Left colon (tissue), 2 donors: ENCODE measurements around the gene CHURC1. TPM values are rescaled to one million over a fixed set of nuclear protein-coding genes. Genes with fewer than 3 reads are reported as not detected.

Experiments
- ATAC-seq: fragments of 200-7000 bp; cut with Tn5 transposase; one replicate; pipeline ENCODE4 v1.9.1; 2020; ENCODE audit warnings: mild to moderate bottlenecking, moderate library complexity
- DNase-seq, 2 donors: peaks; one replicate each; pipeline ENCODE4 v3.0.0-alpha.2; 2020
- intact Hi-C, 2 donors: fragments of 100-400 bp; cut with DNase I in 1 of 2; cut with micrococcal nuclease in 1 of 2; formaldehyde crosslinking; loops; one replicate each; pipeline versions ENCODE4 v1.11.2 to v1.14.0; 2022; cut with DNase I, micrococcal nuclease
- total RNA-seq, 2 donors: library from RNA; stranded (reverse); fragmentation: NEBNext Ultra II Directional; extraction: Animal tissue kit (Norgen Biotek cat#: 25700); gene quantifications; one replicate each; pipeline ENCODE4 v1.2.1, GENCODE V29; 2021
- donor health status: DM: no; HTN: no; CAD: no.
- donor health status: DM: yes; HTN: yes; CAD: no.

The CHURC1 gene
- total RNA-seq, 2 donors from 2014 or later, result 48.6 to 50.8 TPM

DNA sequence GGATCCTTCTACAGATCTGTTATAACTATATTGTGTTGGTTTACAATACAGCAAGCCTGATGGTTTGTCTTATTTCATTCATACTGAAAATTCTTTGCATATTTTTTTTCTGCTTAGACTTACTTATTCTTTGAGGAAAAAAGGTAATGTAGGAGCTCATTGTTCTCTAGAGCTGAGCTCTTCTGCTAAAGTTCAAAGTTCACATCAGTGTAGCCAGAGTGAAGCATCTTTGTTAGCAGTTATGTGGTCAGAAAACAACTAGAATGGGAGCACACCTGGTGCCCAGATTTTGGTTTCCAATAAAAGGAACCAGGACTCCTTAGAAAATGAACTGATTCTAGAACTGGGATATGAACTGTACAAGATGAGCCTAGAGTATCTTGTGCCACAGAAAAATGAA, 18.0 kb downstream of the CHURC1 start:
- DNase-seq (no peak), ATAC-seq (no peak)
- intact Hi-C loops, result no loop called here

DNA sequence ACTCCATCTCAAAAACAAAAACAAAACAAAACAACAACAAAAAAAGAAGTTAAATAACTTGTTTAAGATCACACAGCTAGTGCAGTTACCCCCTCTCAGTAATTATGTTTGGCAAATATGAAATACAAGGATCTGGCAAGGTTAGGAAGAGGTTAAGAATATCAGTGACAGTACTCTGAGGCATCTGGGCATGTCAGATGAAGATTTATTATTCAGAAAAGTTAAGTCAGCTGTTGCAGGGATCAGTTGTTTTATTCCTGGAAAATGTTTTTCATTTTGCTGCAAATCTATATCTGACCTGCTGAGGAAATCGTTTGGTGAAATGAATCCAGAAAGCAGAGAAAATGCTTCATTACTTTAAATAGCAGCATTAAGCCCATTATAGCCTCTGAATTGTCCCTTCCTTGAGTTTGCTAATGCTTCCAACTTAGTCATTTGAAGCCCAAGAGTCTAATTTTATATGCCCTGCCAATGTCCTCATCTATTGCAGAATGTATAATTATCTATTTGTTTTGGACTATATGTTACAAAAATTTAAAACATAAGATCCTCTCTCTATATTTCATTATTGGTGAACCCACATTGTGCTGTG, 20.2 kb downstream of the CHURC1 start:
- DNase-seq (no peak), ATAC-seq (no peak)
- intact Hi-C loops, result no loop called here

DNA sequence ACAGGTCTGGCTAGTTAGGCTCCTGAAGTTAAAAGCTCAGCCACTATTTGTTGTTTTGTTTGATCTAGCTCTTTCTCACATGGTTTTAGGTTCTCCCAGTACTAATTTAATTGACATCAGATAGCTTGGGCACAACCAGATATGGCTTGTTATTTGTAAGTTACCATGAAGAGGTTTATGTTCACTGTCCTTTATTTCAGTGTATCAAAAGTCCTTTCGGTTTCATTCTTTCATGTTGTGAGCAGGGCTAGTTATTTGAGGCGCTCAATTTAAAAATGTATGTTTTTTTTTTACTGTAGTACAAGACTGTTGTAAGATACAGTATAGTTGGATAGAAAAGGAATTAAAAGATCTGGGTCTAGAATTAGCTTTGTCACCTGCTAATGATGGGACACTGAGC, 21.3 kb downstream of the CHURC1 start:
- ATAC-seq, result no peak
- no peak for DNase-seq
- intact Hi-C loops, result no loop called here

DNA sequence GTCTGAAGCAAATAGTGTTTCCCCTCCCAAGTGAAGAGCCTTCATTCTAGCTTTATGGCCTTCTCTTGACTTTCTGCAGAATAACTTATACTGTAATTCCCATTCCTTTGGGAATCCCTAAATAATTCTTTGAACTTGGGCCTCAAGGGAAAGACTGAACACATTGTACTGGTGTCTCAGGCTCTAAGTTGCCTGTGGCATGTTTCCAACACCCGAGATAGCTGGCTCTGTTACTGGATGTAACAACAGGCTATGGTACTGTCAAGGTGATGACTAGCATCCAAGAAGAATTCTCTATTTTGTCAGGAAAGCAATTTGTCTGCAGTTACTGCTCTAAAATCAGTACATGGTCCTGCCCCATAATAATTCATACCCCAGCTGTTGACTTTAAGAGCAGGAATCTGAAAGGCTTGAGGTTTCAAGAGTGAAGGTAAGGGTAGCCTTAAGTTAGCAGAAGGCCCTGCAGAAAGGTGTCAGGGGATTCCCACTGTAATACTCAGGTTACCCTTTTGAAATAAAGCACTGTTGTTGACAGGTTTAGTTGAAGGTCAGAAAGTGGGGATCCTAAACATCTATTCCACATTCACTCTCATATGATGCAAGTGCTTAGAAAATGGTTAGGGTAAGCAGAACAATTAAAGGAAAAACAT, 23.0 kb downstream of the CHURC1 start:
- no peak for ATAC-seq
- intact Hi-C loops, result no loop called here
- no peak for DNase-seq

DNA sequence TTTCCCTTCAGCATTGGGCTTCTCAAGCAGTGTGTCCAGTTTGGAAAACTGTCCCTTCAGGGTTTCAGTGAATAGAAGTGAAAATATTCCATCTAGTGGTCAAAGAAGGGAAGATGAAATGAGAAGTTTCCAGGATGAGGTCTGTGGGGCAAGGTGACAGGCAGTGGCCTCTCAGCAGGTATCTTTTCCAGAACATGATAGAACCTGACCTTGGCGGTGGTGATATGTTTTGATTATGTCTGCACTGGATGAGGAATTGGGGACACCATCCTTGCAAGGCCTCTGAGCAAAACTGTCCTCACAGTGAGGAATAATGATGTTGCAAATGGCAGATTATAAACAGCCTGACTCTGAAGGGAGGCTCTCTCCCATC, 23.6 kb downstream of the CHURC1 start:
- intact Hi-C loops, result no loop called here
- DNase-seq, result no peak
- peak; percentile 9 for ATAC-seq

DNA sequence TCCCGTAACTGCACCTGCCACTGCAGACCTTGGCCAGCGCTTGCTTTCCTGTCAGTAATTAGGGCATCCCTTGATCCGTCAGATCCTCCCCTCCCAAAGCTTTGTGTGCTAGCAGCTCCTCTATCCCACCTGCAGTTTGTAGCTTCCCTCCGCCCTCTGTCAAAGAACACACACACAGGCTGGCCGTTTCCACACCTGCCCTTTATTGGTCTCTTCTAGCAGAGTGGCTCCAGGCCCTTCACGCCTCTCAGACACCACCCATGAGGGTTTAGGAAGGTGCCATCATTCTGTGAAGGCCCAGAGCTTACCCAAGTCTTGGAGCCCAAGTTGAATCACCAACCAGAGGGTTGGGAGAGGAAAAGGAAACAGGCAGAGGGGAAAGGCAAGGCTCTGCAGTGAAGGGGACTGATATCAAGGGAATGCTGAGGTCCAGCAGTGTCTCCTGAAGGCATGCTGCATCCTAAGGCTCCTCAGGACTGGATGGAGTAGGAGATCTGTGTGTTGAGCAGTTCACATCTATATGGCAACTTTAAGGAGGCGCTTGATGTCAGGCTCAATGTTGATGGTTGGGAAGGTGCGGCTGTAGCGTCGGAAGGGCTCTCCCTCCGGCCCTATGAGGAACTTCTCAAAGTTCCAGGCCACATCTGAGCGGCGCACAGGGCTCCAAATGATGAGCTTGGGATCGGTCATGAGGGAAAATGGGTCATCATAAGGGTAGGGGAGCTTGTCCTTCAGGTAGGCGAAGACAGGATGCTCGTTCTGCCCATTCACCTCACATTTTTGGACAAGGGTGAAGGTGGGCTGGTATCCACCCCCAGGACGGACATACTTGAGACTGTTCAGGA, 24.9 kb downstream of the CHURC1 start:
- peak; percentile 17 for ATAC-seq
- peak; percentile 49 to 66 for DNase-seq
- intact Hi-C loops, result no loop called here

DNA sequence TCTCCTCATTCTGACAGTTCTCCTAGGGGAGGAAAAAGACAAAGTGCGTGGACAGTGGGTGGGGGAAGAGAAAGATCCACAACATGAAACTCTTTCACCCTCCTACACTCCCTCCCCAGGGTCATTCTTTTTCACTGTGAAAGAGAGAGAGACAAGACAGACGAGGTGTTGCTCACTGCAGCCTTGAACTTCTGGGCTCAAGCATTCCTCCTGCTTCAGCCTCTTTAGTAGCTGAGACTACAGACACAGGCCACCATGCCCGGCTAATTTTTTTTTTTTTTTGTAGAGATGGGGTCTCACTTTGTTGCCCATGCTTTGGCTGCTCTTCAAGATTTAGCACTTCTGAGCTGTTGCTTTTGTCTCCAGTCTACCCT, 25.5 kb downstream of the CHURC1 start:
- intact Hi-C loops, result no loop called here
- DNase-seq (no peak), ATAC-seq (no peak)

DNA sequence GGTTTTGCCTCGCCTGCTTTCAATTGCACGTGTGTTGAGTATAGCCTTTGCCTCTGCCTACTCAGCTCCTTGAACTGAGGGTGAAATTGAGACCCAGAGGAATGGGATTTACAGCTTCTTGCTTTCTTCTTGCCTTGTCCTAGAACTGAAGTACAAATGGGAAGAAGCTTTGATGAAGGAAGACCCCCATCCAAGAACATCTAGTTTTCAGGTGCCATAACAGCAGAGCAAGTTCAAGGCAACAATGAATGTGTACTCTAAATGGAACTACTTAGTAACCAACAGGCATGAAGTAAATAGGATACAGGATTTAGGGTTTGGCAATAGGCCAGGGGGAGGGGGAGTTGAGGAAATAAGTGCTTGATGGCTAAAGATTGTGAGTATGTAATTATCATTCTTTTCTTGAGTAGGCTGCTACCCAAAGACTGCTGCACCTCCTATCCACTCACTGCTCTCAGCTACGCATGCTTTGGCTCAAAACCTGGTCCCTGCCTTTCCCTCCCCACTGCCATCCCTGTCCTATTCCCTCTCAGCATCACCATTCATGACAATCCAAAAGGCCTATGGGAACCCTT, 26.2 kb downstream of the CHURC1 start:
- DNase-seq (no peak), ATAC-seq (no peak)
- intact Hi-C loops, result no loop called here

DNA sequence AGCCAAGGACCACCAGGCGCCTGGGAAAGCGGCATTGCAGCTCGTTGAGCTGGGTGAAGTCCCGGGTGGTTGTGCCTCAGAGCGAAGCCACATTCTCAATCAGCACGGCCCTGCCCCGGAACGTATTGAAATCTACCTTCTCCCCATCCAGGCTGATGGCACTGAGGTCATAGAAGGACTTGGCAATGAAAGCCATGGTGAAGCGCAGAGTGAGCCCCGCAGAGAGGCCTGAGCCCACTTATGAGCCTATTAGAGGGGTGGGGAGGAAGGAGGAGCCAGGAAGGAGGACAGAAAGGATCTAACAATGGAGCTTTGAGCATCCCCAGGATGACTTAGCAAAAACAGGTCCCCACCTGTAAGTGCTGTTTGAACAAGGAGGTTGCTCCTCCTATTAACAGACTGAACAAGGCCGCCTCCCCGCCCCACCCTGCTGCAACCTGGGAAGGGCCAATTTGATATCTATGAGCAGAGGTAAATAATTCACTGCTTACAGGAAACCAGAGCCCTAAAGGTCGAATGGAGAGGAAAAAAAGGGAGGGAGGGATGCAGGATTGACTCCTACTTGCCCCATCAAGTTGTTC, 28.4 kb downstream of the CHURC1 start, which contains the start of gene GPX2:
Gene GPX2, minus strand, starts transcription at position 215 of the 581 bp plus-strand sequence. Its CDS starts 19 bp downstream, at position 196.
- ATAC-seq (peak; percentile 75), DNase-seq (peak; percentile 85 to 94)
- intact Hi-C loops, result no loop called here

DNA sequence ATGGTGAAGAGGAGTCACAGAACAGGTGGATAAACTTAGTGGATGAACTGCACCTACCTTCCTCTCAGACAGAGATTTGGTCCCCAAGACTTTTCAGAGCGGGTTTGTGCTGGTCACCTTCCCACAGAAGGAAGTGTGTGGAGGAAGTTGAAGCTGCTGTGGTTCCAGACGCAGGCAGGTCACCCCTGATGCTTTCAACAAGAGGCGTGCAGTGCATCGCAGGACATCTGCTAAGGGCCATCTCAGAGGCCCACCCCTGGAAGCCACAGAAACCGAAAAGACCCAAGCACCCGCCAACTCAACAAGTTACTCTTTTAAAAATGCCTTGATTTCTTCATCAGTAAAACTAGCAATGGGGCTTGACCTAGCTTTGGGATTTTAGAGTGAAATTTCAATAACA, 29.3 kb downstream of the CHURC1 start:
- ATAC-seq (no peak), DNase-seq (no peak)
- intact Hi-C loops, result no loop called here

DNA sequence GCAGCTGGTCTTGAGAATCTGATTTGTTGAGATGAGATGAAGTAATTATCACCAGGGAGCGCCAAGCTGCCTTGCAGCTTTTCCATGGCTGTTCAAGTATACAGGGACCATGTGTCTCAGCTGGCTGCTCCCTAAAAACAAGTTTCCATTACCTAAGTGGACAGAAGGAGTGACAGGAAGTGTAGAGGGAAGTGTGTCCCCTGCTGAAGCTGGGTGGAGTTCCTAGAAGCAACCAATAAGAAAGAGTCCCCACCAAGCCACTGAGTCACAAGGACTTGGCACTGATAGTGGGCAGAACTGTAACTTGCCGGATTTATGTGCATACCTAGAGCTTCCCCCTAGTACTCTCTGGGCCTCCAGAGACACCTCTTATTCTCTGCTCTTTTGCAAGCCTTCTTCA, 29.8 kb downstream of the CHURC1 start:
- DNase-seq (no peak), ATAC-seq (no peak)
- intact Hi-C loops, result no loop called here

DNA sequence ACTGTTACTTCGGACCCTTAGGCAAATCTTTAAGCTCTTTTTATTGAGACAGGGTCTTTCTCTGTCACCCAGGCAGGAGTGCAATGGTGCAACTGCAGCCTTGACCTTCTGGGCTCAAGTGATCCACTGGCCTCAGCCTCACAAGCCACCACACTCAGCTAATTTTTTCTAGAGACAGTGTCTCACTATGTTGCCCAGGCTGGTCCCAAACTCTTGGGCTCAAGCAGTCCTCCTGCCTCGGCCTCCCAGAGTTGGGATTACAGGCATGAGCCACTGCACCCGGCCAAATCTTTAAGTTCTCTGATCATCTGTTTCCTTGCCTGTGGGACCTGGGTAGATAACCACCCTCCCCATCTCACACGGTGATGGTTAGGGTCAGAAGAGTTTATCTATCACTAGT, 30.6 kb downstream of the CHURC1 start:
- no peak for DNase-seq
- no peak for ATAC-seq
- intact Hi-C loops, result no loop called here

DNA sequence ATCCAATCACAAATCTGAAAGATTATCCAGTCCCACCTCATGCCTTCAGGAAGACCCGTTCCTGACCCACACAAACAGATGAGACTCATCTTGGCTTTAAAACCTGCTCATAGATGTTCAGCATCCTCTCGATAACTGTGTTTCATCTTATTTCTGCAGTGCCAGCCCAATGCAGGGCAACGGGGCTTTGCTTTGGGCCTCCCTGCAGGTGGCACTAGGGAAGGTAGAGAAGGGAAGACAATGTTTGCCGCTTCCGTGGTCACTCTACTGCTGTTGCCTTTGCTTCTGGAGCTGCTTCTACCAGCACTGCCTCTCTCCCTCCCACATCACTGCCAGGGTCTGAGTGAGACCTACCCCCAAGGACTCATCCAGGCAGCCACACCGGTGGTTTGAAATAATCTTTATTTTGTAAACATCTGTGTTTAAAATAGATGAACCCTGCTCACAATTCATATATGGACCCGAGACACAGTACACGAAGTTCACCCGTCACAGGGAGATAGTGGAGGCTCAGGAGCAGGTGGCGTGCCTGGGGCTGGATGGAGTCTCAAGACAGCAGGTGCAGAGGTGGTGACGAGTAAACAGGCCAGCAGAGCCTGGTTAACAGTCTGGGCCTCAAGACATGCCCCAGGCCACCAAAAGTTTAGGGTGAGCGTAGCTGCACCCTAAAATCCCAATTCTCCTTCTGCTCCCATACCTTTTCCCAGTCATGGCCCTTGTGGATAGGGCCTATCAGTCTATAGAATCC, 31.4 kb downstream of the CHURC1 start:
- no peak for DNase-seq
- no peak for ATAC-seq
- intact Hi-C loops, result no loop called here

DNA sequence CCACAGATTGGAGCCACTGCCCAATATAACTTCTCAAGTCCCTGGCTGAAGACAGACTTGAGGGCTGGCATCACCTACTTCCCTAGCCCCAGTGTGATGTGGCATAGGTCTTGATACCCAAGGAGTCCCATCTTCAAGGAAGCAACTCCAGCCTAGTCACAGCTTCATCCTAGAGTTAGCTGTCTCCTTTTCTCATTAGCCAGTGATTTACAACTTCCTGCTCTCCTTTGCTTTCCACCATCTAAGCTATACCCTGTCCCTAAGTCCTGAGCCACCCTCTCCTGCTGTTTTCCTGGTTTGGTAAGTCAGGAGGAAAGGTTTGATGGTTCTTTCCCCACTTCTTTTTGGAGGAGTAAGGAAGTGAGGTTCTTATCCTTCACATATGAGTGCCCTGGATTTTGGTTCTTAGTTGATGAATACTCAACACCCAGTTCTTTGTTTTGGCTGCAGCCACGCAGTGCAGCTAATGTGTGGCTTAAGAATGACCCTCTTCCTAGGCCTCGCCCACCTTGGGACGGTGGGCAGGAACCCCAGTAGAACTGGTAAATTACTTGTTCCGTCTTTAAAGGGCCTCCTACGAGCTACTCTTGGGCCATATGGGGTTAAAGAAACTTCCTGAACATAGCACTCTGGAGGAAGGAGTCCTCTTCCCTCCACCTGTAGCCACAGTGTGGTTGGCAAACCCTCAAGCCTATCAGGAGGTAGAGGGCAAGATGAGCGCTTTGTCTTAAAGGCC, 32.2 kb downstream of the CHURC1 start:
- intact Hi-C loops, result no loop called here
- DNase-seq (no peak), ATAC-seq (no peak)

DNA sequence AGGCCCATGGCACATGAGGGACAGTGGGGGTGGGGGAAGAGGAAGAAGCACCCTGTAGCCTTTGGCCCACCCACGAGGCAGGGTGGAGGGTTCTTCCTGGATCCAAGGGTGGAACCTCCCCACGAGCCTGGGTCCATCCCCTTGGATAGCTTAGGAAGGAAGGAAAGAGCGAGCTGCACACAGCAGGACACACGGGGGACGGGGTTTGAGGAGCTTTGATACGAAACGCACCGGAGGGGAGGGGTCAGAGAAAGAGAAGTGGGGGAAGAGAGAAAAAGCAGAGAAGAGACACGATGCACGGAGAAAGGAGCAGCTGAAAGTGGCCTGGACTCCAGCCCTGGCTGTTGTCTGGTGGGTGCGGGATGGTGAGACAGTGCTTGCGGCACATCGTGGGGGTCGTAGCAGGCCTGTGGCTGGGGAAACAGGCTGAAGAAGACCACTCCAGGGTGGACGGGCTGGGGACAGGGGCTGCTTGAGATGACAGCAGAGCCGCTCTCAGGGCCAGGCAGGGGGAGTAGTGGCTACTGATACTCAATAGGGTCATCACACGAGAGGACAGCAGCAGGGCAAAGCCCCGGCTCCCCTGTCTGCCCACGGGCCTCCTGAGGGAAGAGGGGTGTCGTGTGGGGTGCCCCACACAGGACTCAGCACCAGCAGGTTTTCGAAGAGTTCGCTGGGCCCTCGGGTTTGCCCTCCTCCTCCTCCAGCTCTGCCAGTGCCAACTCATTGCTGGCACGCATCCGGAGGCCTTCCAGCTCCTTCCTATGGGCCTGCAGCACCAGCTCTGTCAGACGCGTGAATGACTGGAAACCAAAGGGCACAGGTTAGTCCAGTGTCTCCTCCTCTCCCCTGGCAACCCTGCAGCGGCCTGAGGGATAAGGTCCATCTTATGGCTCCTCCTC, 33.7 kb downstream of the CHURC1 start:
- ATAC-seq (no peak), DNase-seq (no peak)

DNA sequence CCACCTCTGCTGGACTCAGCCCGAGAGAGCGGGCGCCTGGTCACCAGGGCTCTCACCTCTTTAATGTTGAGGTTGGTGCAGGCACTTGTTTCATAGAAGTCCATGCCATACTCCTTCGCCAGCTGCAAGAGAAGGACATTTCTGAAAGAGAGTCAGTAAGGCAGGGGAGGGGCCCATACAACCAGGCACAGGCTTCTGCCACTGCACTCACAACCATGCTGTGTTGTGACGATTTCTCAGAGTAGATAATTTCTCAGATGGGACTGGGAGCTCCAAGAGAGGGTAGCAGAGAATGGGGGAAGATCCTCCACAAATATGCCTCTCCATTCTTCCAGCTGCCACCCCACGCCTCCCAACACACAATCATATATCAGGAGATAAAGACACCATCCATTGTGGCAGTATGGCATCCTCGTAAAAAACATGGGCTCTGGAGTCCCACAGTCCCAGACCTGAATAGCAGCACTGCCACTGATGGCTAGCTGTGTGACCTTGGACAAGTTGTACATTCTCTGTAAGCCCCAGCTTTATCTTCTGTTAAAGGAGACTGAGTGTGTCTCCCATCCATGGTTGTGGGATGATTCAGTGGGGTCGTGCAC, 34.5 kb downstream of the CHURC1 start:
- ATAC-seq (no peak), DNase-seq (no peak)
- intact Hi-C loops, result no loop called here

More for the DNA sequence above, 33.7 kb downstream of the CHURC1 start:
- intact Hi-C loops, result no loop called here

DNA sequence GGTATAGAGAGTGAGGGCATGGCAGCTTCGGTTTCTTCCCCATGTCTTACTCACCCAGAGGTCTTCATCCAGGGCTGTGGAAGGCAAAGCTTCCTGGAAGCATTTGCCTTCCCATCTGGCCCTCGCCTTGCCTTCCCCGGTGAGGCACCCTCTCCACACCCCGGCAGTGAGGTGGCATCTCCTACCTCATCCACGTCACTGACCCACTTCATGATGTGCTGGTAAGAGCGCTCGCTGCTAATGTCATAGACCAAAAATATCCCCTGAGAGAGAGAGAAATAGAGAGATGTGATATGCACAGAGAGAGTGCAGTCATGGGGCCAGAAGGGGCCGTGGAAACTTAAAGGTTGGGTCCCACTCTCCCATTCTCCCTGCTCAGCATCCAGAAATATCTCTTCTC, 36.6 kb downstream of the CHURC1 start:
- no peak for ATAC-seq
- intact Hi-C loops, result no loop called here
- no peak for DNase-seq
